Measurements from ENCODE around the gene MTPN.

GRCh38 chr7:135930565-135931461, 46.3 kb downstream of the MTPN start:
- no peak for TF ChIP-seq CTCF (IDR thresholded peaks at IDR 0.05)
- TF ChIP-seq POLR2A (IDR thresholded peaks at IDR 0.05), result no peak
